Chondrocyte (in vitro differentiated cells): ENCODE data around the gene CADM2. TPM values are rescaled to one million over a fixed set of nuclear protein-coding genes. Genes with fewer than 3 reads are reported as not detected.

ENCODE experiments used
- DNase-seq: peaks from one replicate; pipeline ENCODE4 v3.0.0; 2021; ENCODE audit warnings: mixed read lengths, low spot score
- H3K27ac Mint-ChIP-seq: one replicate; pipeline ENCODE4 v1.8.0; 2021; ENCODE audit warnings: mild to moderate bottlenecking, moderate library complexity, mixed read lengths; ENCODE audit not compliant: unreplicated experiment
- H3K27me3 Mint-ChIP-seq: 2 replicates; pipeline ENCODE4 v1.8.0; 2021; ENCODE audit warnings: low read depth, mixed read lengths
- H3K36me3 Mint-ChIP-seq: 2 replicates; pipeline ENCODE4 v1.8.0; 2021; ENCODE audit warnings: low read depth, mixed read lengths
- H3K4me1 Mint-ChIP-seq: 2 replicates; pipeline ENCODE4 v1.8.0; 2021; ENCODE audit warnings: low read depth, mild to moderate bottlenecking, mixed read lengths
- H3K4me3 Mint-ChIP-seq: one replicate; pipeline ENCODE4 v1.8.0; 2021; ENCODE audit warnings: mild to moderate bottlenecking, moderate library complexity, mixed read lengths; ENCODE audit not compliant: unreplicated experiment
- H3K9me3 Mint-ChIP-seq: 2 replicates; pipeline ENCODE4 v1.8.0; 2021; ENCODE audit warnings: low read depth, mixed read lengths
- total RNA-seq: library from RNA; stranded (reverse); gene quantifications from 3 replicates; pipeline ENCODE4 v1.2.1, GENCODE V29; 2021
- TF ChIP-seq, protein P1 (sequence below): fragments of 200-600 bp; sonication (generic); IDR thresholded peaks from 2 replicates; pipeline ENCODE4 v1.5.0; 2021; ENCODE audit warnings: antibody characterized with exemption, mild to moderate bottlenecking, moderate library complexity

Gene CADM2
- total RNA-seq, 1 donor from 2014 or later = 1.1 TPM

DNA sequence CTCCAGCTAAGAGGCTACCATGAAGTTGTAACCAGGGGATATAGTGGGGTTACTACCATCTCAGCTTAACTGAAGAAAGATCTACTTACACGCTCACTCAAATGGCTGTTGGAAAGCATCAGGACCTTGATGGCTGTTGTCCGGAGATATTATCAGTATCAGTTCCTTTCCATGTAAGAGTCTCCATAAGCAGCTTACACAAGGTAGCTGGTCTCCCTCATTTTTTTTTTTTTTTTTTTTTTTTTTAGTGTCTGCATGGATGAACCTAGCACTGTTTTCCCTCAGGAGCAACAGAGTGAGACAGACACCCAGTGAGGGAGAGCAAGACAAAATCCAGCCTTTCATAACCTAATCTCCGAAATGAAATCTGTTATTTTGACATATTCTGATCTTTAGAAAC is 230.9 kb downstream of the CADM2 start:
- TF ChIP-seq, protein P1, sequence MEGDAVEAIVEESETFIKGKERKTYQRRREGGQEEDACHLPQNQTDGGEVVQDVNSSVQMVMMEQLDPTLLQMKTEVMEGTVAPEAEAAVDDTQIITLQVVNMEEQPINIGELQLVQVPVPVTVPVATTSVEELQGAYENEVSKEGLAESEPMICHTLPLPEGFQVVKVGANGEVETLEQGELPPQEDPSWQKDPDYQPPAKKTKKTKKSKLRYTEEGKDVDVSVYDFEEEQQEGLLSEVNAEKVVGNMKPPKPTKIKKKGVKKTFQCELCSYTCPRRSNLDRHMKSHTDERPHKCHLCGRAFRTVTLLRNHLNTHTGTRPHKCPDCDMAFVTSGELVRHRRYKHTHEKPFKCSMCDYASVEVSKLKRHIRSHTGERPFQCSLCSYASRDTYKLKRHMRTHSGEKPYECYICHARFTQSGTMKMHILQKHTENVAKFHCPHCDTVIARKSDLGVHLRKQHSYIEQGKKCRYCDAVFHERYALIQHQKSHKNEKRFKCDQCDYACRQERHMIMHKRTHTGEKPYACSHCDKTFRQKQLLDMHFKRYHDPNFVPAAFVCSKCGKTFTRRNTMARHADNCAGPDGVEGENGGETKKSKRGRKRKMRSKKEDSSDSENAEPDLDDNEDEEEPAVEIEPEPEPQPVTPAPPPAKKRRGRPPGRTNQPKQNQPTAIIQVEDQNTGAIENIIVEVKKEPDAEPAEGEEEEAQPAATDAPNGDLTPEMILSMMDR = no peak
- no peak for DNase-seq
- Mint-ChIP-seq H3K4me1 (no peaks in the 10 kb centered on the region), H3K27me3 (peaks cover 3% of the 10 kb centered on the region), H3K27ac (no peak overlapping the region), H3K36me3 (no peaks in the 10 kb centered on the region), H3K4me3 (no peak overlapping the region), H3K9me3 (no peaks in the 10 kb centered on the region)

DNA sequence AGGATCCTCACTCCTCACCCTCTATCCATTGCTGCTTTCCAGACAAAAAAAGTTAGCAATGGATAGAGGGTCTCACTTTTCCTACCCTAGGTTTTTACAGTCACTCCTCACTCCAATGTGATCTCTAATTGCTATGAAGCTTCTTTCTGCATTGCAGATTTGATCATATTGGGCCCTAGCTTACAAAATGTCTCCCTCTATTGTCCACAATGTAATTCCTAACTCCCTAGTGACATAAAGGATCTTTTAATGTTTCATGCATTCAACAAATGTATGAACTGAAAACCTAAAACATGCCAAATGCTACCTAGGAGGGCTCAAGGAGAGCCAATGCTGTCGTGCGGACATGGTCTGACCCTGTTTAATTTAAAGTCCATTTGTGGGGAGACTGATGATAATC is 234.8 kb downstream of the CADM2 start:
- DNase-seq = no peak
- Mint-ChIP-seq H3K4me1 (no peaks in the 10 kb centered on the region), H3K27ac (no peak overlapping the region), H3K9me3 (no peaks in the 10 kb centered on the region), H3K36me3 (no peaks in the 10 kb centered on the region), H3K4me3 (no peak overlapping the region), H3K27me3 (peaks cover 3% of the 10 kb centered on the region)
- TF ChIP-seq, protein P1 = peak; percentile 22

DNA sequence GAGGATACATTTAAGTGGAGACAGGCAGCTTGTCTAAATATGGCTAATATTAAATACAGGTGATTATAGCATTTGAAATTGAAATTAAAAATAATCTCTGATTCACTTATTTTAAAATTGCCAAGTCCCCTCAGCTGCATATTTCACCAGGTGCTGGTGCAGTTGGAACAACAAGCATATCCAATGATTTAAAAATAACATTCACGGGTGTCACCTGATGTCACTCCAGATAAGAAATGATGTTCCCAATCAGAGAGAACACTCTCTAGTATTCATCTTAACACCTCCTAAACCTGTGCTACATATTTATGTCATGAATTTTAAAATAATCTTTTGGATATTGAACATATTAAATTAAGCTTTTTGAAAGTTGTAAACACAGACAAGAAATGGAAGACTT is 249.9 kb downstream of the CADM2 start:
- H3K36me3 Mint-ChIP-seq = no peaks in the 10 kb centered on the region
- H3K9me3 Mint-ChIP-seq = no peaks in the 10 kb centered on the region
- TF ChIP-seq, protein P1 = no peak
- H3K27me3 Mint-ChIP-seq = peaks cover 19% of the 10 kb centered on the region
- no peak overlapping the region for H3K27ac Mint-ChIP-seq
- DNase-seq = no peak
- no peaks in the 10 kb centered on the region for H3K4me1 Mint-ChIP-seq
- H3K4me3 Mint-ChIP-seq = no peak overlapping the region

DNA sequence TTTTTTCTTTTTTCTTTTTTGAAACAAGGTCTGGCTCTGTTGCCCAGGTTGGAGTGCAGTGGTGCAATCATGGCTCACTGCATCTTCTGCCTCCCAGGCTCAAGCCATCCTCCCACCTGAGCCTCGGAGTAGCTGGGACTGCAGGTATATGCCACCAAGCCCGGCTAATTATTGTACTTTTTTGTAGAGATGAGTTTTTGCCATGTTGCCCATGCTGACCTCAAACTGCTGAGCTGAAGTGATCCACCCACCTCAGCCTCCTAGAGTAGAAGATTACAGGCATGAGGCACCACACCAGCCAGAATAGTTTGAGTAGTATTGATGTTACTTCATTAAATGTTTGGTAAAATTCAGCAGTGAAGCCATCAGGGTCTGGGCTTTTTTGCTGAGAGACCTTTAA is 251.8 kb downstream of the CADM2 start:
- no peaks in the 10 kb centered on the region for H3K36me3 Mint-ChIP-seq

DNA sequence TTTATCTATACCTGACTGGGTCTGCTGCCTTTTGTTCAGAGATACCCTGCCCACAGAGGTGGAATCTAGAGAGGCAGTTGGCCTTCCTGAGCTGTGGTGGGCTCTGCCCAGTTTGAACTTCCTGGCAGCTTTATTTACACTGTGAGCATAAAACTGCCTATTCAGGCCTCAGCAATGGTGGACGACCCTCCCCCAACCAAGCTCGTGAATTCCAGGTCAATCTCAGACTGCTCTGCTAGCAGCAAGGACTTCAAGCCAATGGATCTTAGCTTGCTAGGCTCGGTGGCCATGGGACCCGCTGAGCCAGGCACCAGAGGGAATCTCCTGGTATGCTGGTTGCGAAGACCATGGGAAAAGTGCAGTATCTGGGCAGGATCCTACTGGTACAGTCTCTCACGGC is 270.2 kb downstream of the CADM2 start:
- TF ChIP-seq, protein P1 = no peak
- Mint-ChIP-seq H3K4me3 (no peak overlapping the region), H3K27me3 (no peaks in the 10 kb centered on the region), H3K9me3 (peaks cover 22% of the 10 kb centered on the region), H3K4me1 (no peaks in the 10 kb centered on the region), H3K36me3 (peaks cover 2% of the 10 kb centered on the region), H3K27ac (no peak overlapping the region)
- DNase-seq = no peak

More for the DNA sequence above, 251.8 kb downstream of the CADM2 start:
- peaks cover 19% of the 10 kb centered on the region for H3K27me3 Mint-ChIP-seq
- TF ChIP-seq, protein P1 = no peak
- H3K4me3 Mint-ChIP-seq = no peak overlapping the region
- no peaks in the 10 kb centered on the region for H3K4me1 Mint-ChIP-seq
- DNase-seq = no peak
- H3K27ac Mint-ChIP-seq = no peak overlapping the region
- H3K9me3 Mint-ChIP-seq = no peaks in the 10 kb centered on the region
